HG02571 (cell line): ENCODE measurements around the gene FKBP2.

Experiments
- ATAC-seq: cut with Tn5 transposase; IDR thresholded peaks from one replicate; pipeline ENCODE4 v1.9.1; 2021; ENCODE audit warnings: mild to moderate bottlenecking, moderate library complexity; ENCODE audit not compliant: unreplicated experiment

The FKBP2 gene

DNA sequence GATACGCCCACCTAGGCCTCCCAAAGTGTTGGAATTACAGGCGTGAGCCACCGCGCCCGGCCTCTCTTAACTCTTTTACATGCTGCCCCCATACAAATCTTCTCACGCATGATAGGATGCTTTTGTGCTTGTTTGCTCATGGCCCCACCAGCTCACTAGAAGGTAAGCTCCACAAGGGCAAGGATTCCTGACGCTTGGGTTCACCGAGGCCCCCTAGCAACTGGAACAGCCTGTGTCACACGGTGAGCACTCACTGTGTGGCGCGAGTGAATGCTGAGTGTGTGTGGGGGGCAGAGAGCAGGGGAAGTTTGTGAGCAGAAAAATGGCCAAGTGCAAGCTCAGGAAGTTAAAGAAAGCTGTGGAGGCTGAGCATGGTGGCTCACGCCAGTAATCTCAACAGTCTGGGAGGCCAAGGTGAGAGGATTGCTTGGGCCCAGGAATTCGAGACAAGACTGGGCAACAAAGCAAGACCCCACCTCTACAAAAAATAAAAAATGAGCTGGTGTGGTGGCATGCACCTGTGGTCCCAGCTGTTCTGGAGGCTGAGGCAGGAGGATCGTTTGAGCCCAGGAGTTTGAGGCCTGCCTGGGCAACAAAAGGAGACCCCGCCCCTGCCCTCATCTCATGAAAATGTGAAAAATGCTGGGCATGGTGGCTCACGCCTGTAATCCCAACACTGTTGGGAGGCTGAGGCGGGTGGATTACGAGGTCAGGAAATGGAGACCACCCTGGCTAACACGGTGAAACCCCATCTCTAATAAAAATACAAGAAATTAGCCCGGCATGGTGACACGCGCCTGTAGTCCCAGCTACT, 41.3 kb downstream of the FKBP2 start:
- ATAC-seq = no peak

DNA sequence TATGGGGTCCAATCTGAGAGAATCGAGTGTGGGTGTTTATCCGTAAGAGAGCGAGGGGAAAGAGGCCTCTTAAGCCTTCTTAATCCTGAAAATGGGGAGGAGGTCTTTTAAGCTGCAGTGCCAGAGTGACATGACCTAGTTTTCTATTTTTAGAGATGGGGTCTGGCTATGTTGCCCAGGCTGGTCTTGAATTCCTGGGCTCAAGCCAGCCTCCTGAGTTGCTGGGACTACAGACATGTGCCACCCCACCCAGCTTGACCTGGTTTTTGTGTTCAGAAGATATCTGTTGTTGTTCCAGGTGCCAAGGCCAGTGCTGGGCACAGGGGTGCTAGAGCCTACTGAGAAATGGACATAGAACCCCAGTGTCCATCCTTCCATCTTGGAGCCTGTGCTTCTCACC, 42.2 kb downstream of the FKBP2 start:
- ATAC-seq = no peak

DNA sequence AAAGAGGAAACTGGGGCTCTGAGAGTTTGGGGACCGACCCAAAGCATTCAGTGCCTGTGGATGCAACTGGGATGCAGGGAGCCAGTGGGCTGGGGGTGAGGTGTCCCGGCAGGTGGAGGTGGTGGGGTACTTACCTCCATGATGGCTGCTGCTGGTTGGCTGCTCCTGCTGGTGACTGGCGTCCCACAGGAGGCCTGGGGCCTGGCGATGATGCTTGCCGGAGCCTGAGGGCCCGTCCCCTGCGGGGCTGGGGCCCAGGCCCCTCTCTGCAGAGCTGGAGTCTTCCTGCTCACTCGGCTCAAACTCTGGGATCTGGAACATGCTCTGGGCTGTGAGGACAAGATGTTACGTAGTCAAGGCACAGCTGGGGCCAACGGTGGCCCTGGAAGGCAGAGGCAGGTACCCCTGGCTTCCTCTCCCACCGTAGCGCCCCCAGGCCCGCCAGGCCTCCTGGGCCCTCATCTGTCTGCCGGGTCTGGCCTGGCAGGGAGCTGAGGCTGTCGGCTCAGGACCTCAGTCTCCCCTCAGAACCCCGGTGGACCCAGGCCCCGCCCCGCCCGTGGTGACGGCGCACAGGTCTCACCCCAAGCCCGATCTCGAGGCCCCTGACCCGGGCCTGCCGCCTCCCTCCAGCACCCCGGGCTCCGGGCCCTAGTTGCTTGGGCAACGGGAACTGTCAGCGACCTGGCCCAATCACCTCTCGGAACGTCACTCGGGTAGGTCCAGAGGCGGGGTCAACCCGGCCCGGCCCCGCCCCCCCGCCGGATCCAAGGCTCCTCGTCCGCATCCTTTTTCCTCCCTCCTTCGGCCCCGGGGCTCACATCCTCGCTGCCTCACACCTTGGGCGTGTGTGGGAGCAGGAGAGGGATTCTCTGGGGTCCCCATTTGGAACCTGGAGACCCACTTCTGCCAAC, 43.4 kb downstream of the FKBP2 start, which contains the start of gene BAD:
TSS of gene BAD (minus strand) at position 618 of the 914 bp plus-strand sequence. CDS start at position 321, 297 bp downstream.
- peak; percentile 59 for ATAC-seq

DNA sequence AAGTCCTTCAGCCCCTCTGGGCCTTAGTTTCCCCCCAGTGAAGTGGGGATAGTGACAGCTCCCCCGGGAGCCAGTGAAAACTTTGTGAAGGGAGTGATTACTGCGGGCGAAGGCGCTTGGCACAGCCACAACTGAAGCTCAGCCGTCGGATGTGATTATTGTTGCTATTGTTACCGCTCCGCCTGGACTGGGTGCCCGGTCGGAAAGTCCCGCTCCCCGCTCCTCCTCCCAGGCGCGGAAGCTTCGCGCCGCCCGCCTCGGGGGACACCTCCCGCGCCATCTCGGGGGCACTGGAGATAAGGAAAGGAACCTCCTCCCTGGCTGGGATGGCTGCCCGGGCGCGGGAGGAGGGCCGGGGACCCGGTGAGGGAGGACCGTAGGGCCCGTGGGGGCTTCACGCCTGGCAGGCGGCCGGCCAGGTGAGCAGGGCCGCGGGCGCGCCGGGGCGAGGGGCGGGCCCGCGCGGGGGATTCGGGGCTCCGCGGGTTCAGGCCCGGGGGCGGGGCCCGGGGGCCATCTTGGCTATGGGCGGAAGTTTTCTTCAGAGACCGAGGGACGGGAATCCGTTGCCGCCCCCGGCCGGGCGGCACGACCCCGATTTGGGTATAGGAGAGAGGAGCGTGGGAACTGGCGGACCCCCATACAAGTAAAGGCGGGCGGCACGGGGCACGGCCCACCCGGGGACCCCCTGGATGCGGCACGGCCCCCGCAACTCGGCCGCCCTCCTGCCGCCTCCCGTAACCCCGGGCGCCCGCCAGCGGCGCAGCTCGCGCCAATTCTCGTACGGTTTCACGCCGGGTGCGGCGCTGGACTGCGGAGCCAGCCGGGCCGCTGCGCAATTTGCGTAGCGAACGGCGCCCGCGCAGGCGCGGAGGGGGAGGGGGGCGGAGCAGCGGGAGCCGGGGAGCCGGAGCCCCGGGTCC, 44.3 kb downstream of the FKBP2 start, which contains the start of gene GPR137:
TSS of gene GPR137 (plus strand) at position 887 of the 923 bp plus-strand sequence. CDS start 677 bp downstream, outside the sequence.
- peak; percentile 54 for ATAC-seq

DNA sequence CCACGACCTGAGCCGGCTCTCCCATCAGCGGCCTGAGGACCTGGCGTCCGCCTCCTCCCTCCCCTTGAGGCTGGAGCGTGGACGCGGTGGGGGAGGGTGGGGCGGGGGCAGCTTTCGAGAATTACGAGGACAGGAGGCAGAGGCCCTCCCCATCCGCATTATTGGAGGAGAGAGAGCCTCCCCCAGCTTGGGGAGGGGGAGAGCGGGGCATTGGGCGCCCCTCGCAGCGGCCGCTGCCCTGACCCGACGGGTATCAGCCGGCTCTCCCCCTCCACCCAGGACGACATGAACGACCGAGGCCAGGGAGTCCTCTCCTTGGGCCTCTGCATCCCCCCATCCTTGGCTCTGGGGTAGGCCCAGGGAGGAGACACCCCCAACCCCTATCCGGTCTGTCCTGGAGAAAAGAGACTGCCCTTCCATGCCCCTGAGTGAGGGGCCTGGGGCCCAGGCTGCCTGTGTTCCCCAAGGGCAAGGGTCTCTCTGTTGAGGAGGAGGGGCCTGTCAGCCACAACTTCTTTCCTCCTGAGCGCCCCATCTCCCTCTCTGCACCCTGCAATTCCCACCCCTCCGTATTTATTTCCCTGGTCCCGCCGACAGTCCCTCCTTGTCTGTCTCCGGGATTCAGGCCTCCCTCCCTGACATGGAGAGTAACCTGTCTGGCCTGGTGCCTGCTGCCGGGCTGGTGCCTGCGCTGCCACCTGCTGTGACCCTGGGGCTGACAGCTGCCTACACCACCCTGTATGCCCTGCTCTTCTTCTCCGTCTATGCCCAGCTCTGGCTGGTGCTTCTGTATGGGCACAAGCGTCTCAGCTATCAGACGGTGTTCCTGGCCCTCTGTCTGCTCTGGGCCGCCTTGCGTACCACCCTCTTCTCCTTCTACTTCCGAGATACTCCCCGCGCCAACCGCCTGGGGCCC, 45.2 kb downstream of the FKBP2 start:
- no peak for ATAC-seq

DNA sequence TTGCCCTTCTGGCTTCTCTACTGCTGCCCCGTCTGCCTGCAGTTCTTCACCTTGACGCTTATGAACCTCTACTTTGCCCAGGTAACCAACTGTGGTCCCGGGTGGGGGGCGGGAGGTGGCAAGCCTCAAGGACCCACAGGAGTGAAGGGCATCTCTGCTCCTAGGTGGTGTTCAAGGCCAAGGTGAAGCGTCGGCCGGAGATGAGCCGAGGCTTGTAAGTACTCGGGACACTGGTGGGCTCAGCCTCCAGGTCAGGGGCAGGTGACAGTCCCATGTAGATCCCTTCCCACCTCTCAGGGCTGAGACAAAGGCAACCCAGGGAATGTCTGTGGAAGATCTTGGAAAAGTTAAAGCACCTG, 45.9 kb downstream of the FKBP2 start:
- no peak for ATAC-seq

DNA sequence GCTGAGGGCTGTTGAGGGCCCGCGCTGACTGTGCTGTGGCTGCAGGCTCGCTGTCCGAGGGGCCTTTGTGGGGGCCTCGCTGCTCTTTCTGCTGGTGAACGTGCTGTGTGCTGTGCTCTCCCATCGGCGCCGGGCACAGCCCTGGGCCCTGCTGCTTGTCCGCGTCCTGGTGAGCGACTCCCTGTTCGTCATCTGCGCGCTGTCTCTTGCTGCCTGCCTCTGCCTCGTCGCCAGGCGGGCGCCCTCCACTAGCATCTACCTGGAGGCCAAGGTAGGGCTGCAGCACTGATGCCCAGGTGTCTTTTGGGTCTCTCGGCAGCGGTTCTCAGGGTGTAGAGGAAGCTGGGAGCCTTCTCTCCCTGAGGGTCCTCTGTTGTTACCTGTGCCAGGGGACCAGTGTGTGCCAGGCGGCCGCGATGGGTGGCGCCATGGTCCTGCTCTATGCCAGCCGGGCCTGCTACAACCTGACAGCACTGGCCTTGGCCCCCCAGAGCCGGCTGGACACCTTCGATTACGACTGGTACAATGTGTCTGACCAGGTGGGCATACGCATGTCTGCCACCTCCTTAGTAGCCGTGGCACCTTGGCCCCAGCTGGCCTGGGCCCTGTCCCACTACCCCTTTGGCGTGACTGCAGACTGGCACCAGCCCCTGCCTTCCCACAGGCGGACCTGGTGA, 46.9 kb downstream of the FKBP2 start:
- no peak for ATAC-seq

DNA sequence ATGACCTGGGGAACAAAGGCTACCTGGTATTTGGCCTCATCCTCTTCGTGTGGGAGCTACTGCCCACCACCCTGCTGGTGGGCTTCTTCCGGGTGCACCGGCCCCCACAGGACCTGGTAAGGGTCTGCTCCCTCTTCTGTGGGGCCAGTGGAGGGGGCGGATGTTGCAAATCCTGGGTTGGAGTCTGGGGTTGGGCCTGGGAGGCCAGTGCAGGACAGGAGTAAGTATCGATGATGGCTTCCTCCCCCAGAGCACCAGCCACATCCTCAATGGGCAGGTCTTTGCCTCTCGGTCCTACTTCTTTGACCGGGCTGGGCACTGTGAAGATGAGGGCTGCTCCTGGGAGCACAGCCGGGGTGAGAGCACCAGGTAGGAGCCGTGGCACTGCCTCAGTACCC, 47.5 kb downstream of the FKBP2 start:
- ATAC-seq = no peak

DNA sequence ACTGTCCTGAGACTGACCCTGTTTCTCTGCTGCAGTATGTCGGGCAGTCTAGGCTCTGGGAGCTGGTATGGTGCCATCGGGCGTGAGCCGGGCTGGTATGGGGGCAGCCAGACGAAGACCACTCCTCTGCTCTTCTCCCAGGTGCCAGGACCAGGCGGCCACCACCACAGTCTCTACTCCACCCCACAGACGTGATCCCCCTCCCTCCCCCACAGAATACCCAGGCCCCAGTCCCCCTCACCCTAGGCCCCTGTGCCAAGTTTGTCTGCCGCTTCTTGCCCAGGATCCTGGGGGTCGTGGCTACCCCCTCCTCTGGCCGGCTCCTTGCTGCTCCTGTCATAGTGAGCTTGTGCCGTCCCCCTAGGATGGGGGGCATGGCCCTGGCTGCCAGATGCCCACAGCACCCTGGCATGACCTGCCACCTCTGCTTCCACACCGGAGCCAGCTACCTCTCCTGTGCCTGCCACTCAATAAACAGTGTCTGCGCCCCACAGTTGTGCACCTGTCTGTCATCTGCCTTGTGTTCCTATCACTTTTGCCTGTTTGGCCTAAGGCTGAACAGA, 48.2 kb downstream of the FKBP2 start:
- no peak for ATAC-seq

DNA sequence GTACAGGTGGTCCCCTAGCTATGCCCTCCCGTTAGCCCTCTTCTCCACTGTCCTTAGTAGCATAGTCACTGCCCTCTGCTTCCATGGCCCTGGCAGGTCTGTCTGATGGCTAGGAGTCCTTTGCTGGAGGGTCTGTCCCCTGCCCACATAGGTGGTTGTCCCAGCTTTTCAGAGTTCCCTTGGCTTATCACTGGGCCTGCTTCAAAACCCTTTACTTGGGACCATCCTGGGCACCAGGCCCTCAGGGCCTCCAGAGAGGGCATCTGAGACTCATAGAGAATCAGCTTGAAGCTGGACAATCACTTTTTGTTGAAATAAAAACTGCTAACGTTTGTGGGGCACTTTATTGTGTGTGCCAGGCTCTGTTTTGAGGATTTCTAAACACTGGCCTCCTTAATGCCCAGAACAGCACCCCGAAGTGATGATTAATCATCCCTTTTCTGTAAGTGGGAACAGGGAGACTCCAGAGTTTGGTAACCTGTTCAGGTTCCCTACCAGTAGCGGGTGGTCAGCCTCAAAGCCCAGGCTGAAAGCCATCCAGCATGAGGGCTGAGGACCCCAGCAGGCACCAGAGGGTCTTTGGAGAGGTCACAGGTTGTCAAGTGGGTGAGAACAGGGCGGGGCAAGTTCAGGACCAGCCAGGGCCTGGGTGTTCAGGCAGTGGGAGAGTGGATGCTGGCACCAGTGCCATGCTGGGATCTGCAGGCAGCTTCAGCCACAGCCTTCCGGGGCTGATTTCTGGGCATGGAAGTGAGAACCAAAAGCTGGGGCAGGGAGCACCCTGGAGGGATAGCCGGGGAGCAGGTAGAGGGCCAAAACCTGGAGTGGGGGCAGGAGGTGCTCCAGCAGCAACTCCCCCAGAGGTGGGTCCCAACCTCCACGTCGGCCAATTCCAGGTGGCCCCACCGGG, 49.7 kb downstream of the FKBP2 start:
- ATAC-seq = no peak

DNA sequence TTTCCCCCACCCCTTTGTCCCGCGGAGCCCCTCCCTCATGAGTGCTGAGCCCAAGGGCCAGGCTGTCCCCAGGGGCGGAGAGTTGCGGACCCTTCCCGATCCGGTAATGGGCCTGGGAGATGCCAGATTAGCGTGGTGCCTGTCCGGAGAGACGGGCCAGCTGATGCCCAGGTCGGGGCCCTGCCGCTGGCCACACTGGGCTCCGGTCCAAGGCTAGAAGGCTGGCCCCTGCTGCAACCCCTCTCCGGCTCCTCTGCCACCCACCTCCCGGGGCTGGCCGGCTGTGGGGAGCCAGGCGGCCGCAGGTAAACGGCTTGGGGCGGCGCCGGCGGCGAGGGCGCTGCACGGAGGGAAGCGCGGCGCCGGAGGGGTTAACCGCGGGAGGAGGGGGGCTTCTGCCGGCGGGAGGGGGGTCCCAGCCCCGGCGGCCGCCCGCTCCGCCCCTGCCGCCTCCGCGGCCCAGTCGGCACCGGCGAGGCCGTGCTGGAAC, 50.4 kb downstream of the FKBP2 start, which contains the start of gene KCNK4:
TSS of gene KCNK4 (plus strand) at position 41 of the 490 bp plus-strand sequence. CDS start 1,717 bp downstream, outside the sequence.
- no peak for ATAC-seq

DNA sequence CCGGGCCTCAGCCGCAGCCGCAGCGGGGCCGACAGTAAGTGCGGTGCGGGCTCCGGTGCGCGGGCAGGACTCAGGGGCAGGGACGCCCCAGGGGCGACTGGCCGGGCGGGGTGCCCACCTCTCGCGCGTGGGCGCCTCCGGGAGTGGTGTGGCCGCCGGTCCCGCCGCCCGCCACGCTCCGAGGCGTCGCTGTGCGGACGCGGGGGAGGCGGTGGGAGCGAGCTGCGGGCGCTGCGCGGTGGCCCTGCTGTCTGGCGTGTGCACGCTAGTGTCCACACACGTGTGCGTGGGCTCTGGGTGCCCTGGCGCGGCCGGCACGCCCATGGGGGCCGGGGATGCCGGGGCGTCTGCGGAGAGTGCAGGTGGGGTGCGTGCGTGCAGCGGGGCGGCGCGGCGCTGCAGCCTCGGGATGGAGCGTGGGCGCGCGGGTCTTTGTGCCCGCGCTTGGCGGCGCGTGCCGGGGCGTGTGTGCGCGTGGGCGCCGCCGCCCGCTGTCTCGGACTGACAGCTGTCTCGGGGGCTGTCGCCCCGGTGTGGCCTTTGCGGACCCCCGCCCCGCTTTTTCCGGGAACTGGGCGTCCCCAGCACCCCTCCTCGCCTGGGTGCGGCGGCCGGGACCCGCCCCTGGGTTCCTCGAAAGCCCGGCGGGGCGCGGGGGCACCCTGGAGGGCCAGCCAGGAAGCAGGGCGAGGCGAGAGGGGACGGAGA, 51.0 kb downstream of the FKBP2 start:
- ATAC-seq = no peak

DNA sequence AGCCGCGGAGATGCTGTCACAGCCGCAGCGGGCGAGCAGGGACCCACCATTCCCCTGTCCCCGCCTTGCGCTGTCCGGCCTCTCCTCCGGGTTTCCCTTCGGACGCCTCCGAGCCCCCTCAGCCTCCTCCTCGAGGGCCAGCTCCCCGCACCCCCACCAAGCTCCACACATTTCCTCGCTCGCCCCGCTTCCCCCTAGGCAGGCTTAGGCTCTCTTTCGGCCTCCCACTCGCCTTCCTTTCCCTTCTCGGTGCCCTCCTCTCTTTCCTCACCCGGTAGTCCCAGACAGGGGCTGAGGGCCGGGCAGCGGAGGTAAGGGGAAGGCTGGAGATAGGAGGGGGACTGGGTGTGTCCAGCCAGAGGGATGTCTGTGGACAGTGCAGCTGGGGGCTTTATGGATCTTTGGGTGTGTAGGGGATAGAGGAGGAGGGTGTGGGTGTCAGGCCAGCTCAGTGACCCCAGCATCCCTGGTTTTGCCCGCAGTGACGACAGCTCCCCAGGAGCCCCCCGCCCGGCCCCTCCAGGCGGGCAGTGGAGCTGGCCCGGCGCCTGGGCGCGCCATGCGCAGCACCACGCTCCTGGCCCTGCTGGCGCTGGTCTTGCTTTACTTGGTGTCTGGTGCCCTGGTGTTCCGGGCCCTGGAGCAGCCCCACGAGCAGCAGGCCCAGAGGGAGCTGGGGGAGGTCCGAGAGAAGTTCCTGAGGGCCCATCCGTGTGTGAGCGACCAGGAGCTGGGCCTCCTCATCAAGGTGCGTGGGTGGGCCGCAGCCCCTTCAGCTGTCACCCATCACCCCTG, 51.8 kb downstream of the FKBP2 start:
- ATAC-seq = no peak
